ENCODE data around the gene CPLX1. TPM values are rescaled to one million over a fixed set of nuclear protein-coding genes. Genes with fewer than 3 reads are reported as not detected.

CPLX1 gene
- total RNA-seq, 4 donors from 2014 or later = 0.34 to 3.8 (median 0.74) TPM

DNA sequence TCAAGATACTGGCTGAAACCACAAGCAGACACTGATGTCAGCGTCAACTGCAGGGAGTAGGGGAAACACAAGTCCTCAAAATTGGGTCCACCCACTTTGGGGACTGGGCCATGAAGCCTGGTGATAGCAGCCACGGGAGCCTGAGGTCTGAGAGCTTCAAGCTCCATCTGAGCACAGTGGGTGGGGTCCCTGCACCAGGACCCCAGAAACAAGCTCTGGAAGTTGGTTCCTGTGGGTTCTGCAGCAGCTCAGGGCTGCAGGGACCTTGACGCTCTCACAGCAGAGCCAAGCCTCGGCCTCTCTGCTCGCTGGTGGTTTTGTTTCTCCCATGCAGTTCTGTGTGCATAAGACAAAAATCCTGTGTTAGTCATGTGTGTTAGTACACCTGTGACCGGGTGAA, 54.5 kb downstream of the CPLX1 start:
- TF ChIP-seq, protein P1, sequence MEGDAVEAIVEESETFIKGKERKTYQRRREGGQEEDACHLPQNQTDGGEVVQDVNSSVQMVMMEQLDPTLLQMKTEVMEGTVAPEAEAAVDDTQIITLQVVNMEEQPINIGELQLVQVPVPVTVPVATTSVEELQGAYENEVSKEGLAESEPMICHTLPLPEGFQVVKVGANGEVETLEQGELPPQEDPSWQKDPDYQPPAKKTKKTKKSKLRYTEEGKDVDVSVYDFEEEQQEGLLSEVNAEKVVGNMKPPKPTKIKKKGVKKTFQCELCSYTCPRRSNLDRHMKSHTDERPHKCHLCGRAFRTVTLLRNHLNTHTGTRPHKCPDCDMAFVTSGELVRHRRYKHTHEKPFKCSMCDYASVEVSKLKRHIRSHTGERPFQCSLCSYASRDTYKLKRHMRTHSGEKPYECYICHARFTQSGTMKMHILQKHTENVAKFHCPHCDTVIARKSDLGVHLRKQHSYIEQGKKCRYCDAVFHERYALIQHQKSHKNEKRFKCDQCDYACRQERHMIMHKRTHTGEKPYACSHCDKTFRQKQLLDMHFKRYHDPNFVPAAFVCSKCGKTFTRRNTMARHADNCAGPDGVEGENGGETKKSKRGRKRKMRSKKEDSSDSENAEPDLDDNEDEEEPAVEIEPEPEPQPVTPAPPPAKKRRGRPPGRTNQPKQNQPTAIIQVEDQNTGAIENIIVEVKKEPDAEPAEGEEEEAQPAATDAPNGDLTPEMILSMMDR (IDR thresholded peaks at IDR 0.05; ENCODE audit: low read depth) = no peak

DNA sequence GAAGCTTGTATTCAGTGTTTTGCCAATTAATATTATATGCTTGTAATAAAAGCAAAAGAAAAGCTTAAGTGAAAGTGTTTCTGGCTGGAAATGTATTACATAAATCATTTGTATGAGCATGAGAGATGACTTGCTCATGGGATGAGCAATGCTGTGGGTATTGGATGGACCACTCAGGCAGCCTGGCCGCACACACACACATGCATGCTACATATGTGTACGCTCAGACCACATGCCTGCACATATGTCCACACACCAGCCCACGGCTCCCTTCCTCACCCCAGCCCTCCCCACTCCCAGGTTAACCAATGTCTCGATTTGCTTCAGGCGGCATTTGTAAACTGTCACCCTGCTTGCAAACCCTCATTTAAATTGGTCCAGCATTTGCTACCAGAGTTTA, 55.9 kb downstream of the CPLX1 start:
- TF ChIP-seq, protein P1 (IDR thresholded peaks at IDR 0.05; ENCODE audit: low read depth) = no peak

DNA sequence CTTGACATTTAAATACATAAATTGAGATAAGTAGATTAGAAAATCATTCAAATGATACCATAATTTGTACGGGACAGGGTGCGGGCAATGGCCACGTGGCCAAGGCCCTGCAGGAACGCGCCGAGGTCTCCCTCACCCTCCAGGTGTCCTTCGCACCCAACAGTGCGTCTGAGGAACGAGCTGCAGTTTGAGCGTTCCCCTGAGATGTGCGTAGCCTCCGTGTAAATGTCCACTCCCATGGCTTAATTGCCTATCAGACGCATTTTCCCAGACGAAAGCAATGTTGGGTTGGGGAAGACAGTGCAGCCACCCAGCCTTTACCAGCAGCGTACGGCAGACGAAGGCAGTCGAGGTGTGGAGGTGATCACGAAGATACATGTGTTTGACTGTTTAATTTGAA, 56.4 kb downstream of the CPLX1 start:
- TF ChIP-seq, protein P1 (IDR thresholded peaks at IDR 0.05; ENCODE audit: low read depth) = no peak

DNA sequence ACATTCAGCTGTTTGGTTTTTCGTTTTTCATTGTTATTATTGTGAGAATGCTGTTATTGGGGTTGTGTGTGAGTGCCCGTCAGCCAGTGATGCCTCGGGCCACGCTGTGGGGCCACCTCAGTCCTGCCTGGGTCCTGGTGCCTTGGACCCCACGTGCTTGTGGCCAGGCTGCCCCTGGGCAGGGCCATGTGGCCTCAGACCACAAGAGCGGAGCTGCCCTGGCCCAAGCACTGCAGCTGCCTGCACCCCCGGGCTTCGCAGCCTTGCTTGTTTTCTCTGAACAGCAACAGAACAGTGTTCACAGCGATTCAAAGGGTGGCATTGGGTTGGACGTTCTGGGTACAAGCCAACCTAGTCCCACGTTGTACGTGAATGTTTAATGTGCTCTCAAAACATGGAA, 56.9 kb downstream of the CPLX1 start:
- TF ChIP-seq, protein P1 (IDR thresholded peaks at IDR 0.05; ENCODE audit: low read depth) = no peak

DNA sequence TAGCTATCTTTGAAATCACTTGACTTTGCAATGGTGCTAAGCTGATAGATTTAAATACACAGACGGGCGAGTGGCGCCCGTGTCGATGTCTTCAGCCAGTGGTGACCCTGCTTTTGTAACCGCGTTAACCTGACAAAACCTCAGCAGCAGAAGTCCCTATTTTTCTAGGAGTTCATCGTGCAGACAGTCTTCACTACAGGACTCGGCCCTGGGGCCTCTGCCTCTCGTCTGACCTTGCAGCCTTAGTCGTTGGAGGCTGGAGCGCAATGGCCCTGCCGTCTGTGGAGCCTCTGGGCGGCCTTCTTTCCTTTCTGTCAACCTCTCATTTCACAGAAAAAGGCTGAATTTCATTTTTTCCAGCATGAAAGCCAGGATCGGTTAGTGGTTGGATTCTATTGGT, 57.9 kb downstream of the CPLX1 start:
- TF ChIP-seq, protein P1 (IDR thresholded peaks at IDR 0.05; ENCODE audit: low read depth) = no peak

DNA sequence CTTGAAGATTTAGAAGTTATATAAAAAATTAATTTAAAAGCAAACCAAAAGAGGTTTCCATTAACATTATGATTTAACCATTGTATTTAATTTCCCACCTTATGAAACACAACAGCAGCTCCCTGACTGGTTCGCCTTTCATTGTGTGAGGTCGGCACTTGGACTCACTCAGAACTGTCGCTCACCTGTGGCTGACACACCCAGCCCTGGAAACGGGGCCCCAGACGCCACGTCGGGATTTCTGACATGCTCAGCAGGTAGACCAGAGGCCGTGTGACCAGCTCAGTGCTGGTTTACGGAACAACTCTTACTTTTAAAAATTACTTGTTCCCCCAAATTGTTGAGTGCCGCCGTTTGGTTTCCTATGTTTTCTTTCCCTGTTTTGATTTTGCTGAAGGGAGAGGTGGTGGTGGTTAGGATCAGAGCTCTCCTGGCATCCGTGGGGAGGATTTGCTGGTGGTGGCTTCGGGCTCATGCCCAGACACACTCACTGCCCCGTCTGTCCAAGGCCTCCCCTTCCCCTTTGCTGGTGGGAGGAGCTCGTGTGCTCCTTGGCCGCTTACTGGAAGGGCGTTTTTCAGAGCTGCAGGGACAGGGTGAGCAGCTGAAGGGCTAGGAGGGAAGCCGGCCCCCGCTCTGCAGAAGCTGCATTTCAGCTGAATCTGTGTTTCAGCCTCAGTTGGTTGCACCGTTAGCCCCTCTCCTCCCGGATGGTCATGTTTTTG, 59.2 kb downstream of the CPLX1 start:
- TF ChIP-seq, protein P1 (IDR thresholded peaks at IDR 0.05; ENCODE audit: low read depth) = no peak

DNA sequence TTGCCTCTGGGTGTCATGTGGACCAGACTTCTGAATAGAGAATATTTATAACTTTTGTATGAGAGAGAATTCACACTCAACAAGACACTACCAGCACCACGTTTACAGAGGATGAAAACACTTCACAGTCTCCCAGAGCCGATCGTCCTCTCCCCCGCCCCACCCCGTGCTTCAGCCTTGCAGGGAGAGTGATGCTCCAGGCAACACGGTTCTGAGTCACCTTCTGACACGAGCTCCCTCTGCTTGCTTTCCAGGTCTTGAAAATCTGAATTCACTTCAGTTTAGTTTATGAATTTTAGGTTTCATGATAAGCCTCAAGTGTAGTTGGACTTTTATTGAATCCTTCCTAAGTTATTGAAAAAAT, 59.8 kb downstream of the CPLX1 start:
- TF ChIP-seq, protein P1 (IDR thresholded peaks at IDR 0.05; ENCODE audit: low read depth) = no peak

Data from subcutaneous adipose tissue (tissue), 4 donors.